ENCODE results near the gene SCAF4. TPM values are rescaled to one million over a fixed set of nuclear protein-coding genes. Genes with fewer than 3 reads are reported as not detected.
"Not testable (repeated sequence)": the region's sequence is repeated elsewhere in the genome, so short reads cannot be mapped to it uniquely, and the experiment has no call there.

SCAF4 gene
- total RNA-seq, 4 donors from 2014 or later: 8.3 to 18.1 (median 15.0) TPM

GRCh38 chr21:31659286-31659535, 72.7 kb downstream of the SCAF4 start:
- WGBS, 2 donors: 0 to 1% methylated on average over 8 to 10 of the region's 18 CpGs
- peak overlapping the region; percentile 76 to 82 (median 79) for H3K4me3 ChIP-seq
- no peak for TF ChIP-seq CTCF (IDR thresholded peaks at IDR 0.05)
- no peak for TF ChIP-seq POLR2A (IDR thresholded peaks at IDR 0.05)
- intact Hi-C loops (cut with DNase I): no loop called here
- no peaks in the 10 kb centered on the region for H3K9me3 ChIP-seq
- H3K27ac ChIP-seq: peak overlapping the region; percentile 92 to 97 (median 93)
- H3K36me3 ChIP-seq: peaks cover 0 to 24% (median 0%) of the 10 kb centered on the region in 3 donors
- H3K4me1 ChIP-seq: peaks cover 0 to 60% (median 28%) of the 10 kb centered on the region in 3 donors
- DNase-seq: no peak
- no peaks in the 10 kb centered on the region for H3K27me3 ChIP-seq

- H3K27me3 ChIP-seq: no peaks in the 10 kb centered on the region
- H3K9me3 ChIP-seq: no peaks in the 10 kb centered on the region
- no peak for DNase-seq
- H3K4me1 ChIP-seq: peaks cover 0 to 49% (median 25%) of the 10 kb centered on the region in 3 donors
- TF ChIP-seq POLR2A (IDR thresholded peaks at IDR 0.05) (no peak), CTCF (IDR thresholded peaks at IDR 0.05) (no peak)
- peaks cover 0 to 12% (median 0%) of the 10 kb centered on the region in 3 donors for H3K36me3 ChIP-seq
- 27 to 57% methylated on average over 9 of the region's 9 CpGs for WGBS, 2 donors
- no peak overlapping the region for H3K4me3 ChIP-seq
- intact Hi-C loops (cut with DNase I): no loop called here
- no peak overlapping the region for H3K27ac ChIP-seq
These were observed 73.9 kb downstream of the SCAF4 start for GRCh38 chr21:31658053-31658452.

DNA sequence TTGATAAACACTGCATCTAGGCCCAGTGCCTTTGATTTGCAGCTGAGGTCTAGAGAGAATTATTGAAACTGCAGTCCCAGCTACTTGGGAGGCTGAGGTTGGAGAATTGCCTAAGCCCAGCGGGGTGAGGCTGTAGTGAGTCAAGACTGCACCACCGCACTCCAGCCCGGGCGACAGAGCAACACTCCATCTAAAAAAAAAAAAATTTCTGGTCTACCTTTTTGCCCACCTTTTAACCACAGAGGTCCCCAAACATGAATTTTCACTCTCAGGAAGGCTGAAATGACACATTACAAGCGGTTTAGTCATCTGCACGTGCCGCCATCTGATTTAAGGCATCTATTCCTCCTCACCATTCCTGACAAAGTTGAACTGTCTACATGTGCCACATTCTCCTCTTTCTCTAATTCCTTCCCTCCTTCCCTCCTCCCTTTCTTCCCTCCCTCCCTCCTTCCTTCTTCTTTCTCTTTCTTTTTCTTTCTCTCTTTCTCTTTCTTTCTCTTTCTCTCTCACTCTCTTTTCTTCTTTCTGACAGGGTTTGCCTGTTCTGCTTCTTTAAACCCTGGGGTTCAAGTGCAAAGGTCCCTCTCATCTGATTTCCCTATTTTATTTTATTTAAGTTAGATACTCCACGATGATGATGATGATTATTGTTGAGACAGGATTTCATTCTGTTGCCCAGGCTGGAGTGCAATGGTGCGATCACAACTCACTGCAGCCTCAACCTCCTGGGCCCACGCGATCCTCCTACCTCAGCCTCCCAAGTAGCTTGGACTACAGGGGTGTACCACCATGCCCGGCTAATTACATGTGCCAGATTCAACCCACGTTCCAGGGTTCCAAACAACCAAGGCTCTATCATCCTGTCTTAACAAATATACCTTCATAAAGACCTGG, 75.5 kb downstream of the SCAF4 start:
- intact Hi-C loops (cut with DNase I): no loop called here
- WGBS, 2 donors: 57 to 67% methylated on average over 10 to 13 of the region's 13 CpGs
- no peaks in the 10 kb centered on the region for H3K27me3 ChIP-seq
- no peak for DNase-seq
- peaks cover 0 to 2% (median 0%) of the 10 kb centered on the region in 3 donors for H3K36me3 ChIP-seq
- H3K4me1 ChIP-seq: peaks cover 0 to 33% (median 9%) of the 10 kb centered on the region in 3 donors
- H3K4me3 ChIP-seq: no peak overlapping the region
- no peak overlapping the region for H3K27ac ChIP-seq
- TF ChIP-seq CTCF (IDR thresholded peaks at IDR 0.05) (no peak), POLR2A (IDR thresholded peaks at IDR 0.05) (no peak)
- no peaks in the 10 kb centered on the region for H3K9me3 ChIP-seq

GRCh38 chr21:31654821-31655580, 76.9 kb downstream of the SCAF4 start:
- H3K4me1 ChIP-seq: peaks cover 0 to 19% (median 5%) of the 10 kb centered on the region in 3 donors

GRCh38 chr21:31654340-31654739, 77.6 kb downstream of the SCAF4 start:
- intact Hi-C loops (cut with DNase I): no loop called here

More at GRCh38 chr21:31654821-31655580, 76.9 kb downstream of the SCAF4 start:
- intact Hi-C loops (cut with DNase I); DNase-seq; H3K27ac ChIP-seq; H3K9me3 ChIP-seq; H3K36me3 ChIP-seq; H3K27me3 ChIP-seq: not testable (repeated sequence)
- WGBS, 2 donors: 67 to 85% methylated on average over 7 to 16 of the region's 21 CpGs
- H3K4me3 ChIP-seq: peak overlapping the region in 1 of 4 donors; percentile 12

GRCh38 chr21:31651491-31651890, 80.4 kb downstream of the SCAF4 start:
- H3K27me3 ChIP-seq; H3K36me3 ChIP-seq; H3K4me3 ChIP-seq; intact Hi-C loops (cut with DNase I); H3K4me1 ChIP-seq; H3K27ac ChIP-seq; DNase-seq; H3K9me3 ChIP-seq: not testable (repeated sequence)
- WGBS, 2 donors: 83 to 88% methylated on average over 1 to 4 of the region's 4 CpGs

More at GRCh38 chr21:31654340-31654739, 77.6 kb downstream of the SCAF4 start:
- Histone ChIP-seq H3K27ac (no peak overlapping the region), H3K36me3 (no peaks in the 10 kb centered on the region), H3K4me1 (peaks cover 0 to 19% (median 5%) of the 10 kb centered on the region in 3 donors), H3K4me3 (no peak overlapping the region), H3K27me3 (no peaks in the 10 kb centered on the region), H3K9me3 (no peaks in the 10 kb centered on the region)
- DNase-seq: no peak
- TF ChIP-seq POLR2A (IDR thresholded peaks at IDR 0.05): no peak
- no peak for TF ChIP-seq CTCF (IDR thresholded peaks at IDR 0.05)
- WGBS, 2 donors: no CpG with 5 or more reads among the region's 20 CpGs

Data from esophagus squamous epithelium (tissue), 5 donors.